Measurements from ENCODE around the gene HIVEP3.
A peak's percentile ranks its signal among the peaks of the same experiment; 100 is the strongest.

Gene HIVEP3

DNA sequence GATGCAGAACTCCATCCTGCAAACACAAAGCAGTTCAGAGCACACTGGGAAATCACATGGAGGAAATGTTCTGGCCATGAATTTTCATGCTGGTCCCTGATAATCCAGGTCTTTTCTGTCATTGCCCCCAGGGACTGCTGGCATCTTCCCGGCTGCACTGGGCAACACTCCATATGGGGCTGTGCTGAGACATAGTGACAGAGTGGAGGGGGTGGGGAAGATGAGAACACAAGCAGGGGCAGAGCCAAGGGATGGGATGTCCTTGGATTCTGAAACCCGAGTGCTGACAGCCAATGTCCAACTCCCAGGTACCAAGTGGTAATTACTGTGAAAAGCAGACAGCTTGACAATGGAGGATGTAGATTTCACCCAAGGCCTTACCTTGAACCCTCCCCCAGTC is 185.7 kb downstream of the HIVEP3 start:
- no peak for DNase-seq (ENCODE audit: low read depth in 2 of 2)

DNA sequence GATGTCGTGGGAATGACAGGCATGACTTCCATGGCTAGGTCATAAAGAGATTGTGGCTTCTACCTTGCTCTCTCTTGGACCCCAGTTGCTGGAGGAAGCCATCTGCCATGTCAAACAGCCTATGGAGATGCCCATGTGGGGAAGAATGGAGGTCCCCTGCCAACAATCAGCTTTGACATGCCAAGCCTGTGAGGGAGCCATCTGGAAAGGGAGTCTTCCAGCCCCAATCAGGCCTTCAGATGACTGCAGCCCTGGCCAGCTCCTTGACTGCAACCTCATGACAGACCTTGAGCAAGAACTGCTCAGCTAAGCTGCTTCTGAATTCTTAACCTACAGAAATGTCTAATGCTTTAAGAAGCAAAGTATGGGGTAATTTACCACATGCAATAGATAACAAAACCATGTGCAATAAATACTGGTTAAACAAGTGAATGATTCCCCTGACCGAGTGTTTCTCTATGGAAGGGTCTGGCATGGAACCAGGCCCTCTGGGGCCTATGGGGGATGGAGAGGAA is 187.1 kb downstream of the HIVEP3 start:
- DNase-seq (ENCODE audit: low read depth in 2 of 2) = no peak

- DNase-seq (ENCODE audit: low read depth in 2 of 2) = no peak
Observed at GRCh38 chr1:41730806-41731205, 187.9 kb downstream of the HIVEP3 start.

DNA sequence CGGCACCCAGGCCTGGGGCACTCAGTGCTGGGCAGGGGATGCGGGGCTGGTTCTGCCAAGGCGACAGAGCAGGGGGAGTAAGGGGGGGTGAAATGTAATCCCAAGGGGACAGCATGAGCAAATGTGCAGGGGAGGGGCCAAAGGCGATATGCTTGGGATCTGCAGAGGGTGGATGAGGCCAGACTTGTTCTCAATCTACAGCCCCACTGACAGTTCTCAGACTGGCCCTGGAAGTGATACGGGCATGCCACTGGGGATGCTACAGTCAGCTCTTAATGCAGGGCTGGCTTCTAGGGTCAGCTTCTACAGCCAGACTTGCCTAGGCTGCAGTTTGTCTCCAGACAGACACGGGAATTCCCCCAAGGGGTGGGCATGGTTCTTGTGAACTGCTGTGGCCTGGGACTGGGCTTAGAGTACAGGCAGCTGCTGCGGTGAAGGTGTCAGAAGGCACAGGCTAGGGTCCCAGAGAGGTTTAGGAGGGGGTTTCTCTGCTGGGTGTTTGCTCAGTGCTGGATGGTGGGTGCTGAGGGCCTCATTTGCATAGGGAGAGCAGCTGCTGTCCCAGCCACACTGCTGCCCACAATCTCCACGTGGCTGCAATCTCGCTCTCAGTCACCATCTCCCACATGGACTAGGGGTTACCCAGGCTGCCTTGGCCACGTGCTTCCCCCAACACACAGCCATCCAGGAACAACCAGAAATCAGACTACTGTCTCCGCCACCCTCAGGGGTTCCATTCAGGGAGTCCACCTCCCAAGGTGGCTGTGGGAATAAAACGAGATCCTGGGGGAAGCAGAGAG is 190.1 kb downstream of the HIVEP3 start:
- peak; percentile 49 to 59 for DNase-seq (ENCODE audit: low read depth in 2 of 2)

- DNase-seq (ENCODE audit: low read depth in 2 of 2) = no peak
Observed at GRCh38 chr1:41727749-41728115, 191.0 kb downstream of the HIVEP3 start.

- DNase-seq (ENCODE audit: low read depth in 2 of 2) = no peak
Observed at GRCh38 chr1:41726899-41727748, 191.6 kb downstream of the HIVEP3 start.

DNA sequence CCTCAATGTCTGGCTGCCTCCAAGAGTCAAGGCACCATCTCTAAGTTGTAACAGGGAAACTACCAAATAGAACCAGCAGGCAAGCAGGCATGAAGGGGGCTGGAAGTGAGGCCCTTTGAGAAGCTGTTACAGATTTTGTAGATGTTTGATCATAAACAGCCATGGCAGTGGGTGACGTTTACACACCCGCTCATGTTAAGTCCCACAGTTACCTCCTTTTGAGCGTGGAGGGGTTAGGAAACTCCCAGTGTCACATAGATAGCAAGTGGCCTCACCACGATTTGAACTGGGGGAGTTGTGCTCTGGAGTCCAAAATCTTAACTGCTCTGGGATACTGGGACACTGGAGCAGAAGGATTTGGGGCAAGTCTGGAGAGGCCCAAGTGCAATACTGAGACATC is 192.4 kb downstream of the HIVEP3 start:
- no peak for DNase-seq (ENCODE audit: low read depth in 2 of 2)

GRCh38 chr1:41724926-41725325 is 193.8 kb downstream of the HIVEP3 start:
- no peak for DNase-seq (ENCODE audit: low read depth in 2 of 2)

- no peak for DNase-seq (ENCODE audit: low read depth in 2 of 2)
Observed at GRCh38 chr1:41724248-41724647, 194.5 kb downstream of the HIVEP3 start.

DNA sequence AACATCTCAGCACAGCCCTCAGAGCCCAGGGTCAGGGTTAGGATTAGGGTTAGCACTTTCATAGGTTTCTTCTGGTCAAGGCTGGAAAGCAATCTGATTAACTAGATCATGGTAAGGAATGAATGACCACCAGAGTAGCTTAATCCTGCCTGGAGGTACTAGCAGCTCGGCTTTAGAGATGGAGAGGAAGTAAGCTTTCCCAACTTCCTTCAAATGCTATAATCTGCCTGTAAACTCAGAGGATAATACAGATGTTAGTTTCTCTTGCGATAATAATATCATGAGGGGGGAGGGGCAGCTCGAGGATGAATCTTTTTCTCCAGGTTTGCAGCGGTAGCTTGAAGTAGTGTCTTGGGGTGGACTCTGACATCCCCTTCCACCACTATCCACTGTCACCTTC is 194.9 kb downstream of the HIVEP3 start:
- no peak for DNase-seq (ENCODE audit: low read depth in 2 of 2)

GRCh38 chr1:41722184-41722583 is 196.5 kb downstream of the HIVEP3 start:
- no peak for DNase-seq (ENCODE audit: low read depth in 2 of 2)

- DNase-seq (ENCODE audit: low read depth in 2 of 2) = no peak
Observed at GRCh38 chr1:41720861-41721410, 197.8 kb downstream of the HIVEP3 start.

- DNase-seq (ENCODE audit: low read depth in 2 of 2) = no peak
Observed at GRCh38 chr1:41719590-41719989, 199.1 kb downstream of the HIVEP3 start.

- no peak for DNase-seq (ENCODE audit: low read depth in 2 of 2)
Observed at GRCh38 chr1:41719128-41719527, 199.6 kb downstream of the HIVEP3 start.

DNA sequence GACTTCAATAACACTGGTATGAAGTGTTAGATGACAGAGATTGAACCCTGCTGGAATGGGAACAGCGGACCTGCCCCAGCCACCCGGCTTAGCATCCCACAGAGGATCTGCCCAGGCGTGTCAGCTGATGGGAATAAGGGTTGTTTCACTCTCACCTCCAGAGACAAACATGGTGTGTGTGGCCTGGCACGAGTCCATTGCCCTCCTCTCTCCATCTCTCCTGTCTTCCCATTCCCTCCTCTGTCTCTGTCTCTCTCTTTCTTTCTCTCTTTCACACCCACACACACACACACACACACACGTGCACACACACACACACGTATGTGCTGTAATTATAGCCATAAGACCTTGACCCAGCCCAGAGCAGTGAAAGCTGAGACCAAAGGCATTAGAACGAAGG is 200.2 kb downstream of the HIVEP3 start:
- no peak for DNase-seq (ENCODE audit: low read depth in 2 of 2)

- no peak for DNase-seq (ENCODE audit: low read depth in 2 of 2)
Observed at GRCh38 chr1:41716188-41717130, 202.3 kb downstream of the HIVEP3 start.

DNA sequence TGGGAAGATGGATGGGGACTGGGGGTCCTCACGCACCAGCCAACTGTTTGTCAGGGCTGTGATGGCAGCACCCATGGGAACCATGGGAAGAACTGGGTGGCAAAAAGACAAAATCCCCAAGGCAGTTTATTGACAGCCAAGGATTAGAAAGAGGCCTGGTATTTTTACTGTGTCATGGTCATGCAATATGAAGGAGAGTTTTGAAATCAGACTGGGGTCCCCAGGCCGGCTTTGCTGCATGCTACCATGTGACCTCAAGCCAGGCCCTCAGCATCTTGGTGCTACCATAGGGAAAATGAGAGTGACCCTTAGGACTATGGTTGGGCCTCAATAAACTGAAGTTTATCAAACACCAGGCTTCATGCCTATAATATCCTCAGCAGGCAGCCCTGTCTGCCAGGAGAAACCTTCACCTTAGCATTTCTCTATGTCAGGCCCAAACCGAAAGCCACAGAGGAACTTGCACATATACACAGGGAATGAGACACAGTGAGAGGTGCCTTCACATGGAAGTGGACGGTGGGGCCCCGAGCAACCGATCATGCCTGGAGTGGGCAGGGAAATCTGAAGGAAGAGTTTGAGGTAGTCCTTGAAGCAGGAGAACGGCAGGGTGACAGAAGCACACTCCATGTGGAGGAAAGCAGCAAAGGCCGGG is 203.2 kb downstream of the HIVEP3 start:
- no peak for DNase-seq (ENCODE audit: low read depth in 2 of 2)

GRCh38 chr1:41714638-41715389 is 203.9 kb downstream of the HIVEP3 start:
- DNase-seq (ENCODE audit: low read depth in 2 of 2) = no peak

- DNase-seq (ENCODE audit: low read depth in 2 of 2) = no peak
Observed at GRCh38 chr1:41713557-41714327, 205.0 kb downstream of the HIVEP3 start.
